Measurements from ENCODE around the gene ZDHHC5.

The ZDHHC5 gene, protein sequence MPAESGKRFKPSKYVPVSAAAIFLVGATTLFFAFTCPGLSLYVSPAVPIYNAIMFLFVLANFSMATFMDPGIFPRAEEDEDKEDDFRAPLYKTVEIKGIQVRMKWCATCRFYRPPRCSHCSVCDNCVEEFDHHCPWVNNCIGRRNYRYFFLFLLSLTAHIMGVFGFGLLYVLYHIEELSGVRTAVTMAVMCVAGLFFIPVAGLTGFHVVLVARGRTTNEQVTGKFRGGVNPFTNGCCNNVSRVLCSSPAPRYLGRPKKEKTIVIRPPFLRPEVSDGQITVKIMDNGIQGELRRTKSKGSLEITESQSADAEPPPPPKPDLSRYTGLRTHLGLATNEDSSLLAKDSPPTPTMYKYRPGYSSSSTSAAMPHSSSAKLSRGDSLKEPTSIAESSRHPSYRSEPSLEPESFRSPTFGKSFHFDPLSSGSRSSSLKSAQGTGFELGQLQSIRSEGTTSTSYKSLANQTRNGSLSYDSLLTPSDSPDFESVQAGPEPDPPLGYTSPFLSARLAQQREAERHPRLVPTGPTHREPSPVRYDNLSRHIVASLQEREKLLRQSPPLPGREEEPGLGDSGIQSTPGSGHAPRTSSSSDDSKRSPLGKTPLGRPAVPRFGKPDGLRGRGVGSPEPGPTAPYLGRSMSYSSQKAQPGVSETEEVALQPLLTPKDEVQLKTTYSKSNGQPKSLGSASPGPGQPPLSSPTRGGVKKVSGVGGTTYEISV

GRCh38 chr11:57667736-57668433, at the start of gene ZDHHC5:
Gene ZDHHC5 (plus strand): TSS chr11:57668114. CDS start chr11:57673091, 4,977 bp downstream.
- DNase-seq, result peak; percentile 99

GRCh38 chr11:57618438-57618837, 49.5 kb upstream of the ZDHHC5 start:
- DNase-seq, result no peak

GRCh38 chr11:57619331-57619730, 48.6 kb upstream of the ZDHHC5 start:
- DNase-seq, result no peak

DNA sequence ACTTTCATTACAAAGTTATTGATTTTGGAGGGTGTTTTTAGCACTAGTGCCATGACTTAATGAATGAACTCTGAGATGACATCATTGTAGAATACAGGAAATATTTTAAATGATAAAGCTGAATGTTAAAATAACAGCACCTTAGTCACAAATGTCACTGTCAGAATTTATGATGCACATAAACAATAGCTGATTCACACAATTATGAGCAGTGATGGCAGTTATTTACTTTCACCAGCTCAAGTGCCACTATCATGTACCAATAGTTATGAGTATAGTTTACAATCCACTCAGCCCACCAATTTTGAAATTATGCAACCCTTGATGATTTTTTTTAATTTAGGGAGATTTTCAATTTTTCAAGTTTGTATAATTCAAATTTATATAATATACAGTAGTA, 47.4 kb upstream of the ZDHHC5 start:
- no peak for DNase-seq

DNA sequence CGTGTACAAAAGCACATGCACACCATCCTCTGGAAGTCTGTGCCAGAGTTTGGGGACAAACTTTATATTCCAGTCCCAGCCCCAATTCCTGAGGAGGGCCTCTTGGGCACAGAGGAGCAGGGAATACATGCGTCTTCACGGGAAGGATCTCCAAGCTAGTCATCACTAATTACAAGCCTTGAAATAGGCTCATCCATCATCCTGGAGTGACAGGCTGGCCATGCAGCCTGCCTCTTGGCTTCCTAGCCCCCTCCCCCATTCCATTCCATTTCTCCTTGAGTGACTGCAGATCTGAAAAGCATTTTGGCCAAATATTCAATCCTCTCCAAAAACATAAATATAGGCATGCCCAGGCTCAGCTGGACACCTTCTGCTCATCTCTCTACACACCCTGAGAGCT, 45.7 kb upstream of the ZDHHC5 start:
- DNase-seq, result no peak

DNA sequence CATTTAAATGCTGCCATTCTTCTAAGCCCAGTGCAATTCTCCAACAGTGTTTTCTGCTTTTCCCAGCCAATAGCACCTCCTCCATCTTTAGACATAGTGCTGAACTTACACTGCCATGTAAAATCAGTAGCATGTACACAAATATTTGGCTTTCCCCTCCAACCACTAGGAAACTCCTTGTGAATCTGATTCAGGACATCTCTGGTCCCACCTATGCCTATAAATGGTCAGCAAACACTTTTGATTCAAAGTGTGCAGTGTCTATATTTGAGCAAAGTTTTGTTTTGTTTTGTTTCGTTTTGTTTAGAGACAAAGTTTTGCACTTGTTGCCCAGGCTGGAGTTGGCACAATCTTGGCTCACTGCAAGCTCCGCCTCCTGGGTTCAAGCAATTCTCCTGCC, 43.0 kb upstream of the ZDHHC5 start:
- no peak for DNase-seq

- DNase-seq, result no peak
Observed at GRCh38 chr11:57626895-57627294, 41.0 kb upstream of the ZDHHC5 start.

GRCh38 chr11:57630171-57630570, 37.7 kb upstream of the ZDHHC5 start:
- DNase-seq, result no peak

DNA sequence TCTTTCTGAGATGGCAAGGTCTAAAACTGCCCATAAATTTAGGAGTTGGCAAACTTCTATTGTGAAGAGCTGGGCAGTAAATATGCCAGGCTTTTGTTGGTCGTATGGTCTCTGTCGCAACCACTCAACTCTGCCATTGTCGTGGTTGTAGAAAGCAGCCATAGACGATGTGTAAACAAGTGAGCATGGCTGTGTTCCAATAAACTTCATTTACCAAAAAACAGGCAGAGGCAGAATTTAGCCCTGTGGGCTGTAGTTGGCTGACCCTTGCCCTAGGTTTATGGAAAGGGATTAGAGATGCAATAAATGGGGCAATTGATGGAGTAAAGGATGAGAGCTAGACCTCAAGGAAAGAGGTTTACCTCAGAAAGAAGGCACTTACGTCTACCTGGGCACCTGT, 35.8 kb upstream of the ZDHHC5 start:
- DNase-seq, result no peak

DNA sequence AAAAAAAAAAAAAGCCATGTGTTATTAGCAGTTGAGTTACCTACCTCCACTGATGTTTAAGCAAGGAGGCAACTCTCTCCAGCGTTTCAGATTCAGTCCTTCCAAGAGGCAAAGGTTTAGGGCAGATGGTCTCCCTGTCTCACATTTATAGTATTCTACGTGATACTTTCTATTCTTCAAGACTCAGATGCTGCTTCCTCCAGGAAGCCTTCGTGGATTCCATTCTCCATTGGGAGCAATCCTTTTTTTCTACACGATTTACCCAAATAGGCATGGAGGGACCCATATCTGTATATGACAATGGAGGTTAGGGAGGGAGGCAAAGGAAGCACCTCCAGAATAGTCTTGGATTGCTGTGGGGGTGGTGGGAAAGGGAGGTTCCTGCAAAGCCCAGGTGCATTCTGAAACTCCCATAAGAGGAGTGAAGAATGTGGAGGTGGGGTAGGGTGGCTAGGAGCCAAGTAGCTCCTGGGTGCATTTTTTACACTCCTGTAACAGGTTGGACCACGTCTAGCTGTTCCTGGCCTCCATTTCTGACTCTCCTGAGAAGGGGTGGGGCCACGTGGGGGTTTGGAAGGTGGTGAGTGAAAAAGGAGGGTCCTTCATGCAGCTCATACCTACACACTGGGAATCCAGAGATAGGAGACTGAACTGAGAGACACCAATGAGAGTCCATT, 34.4 kb upstream of the ZDHHC5 start:
- no peak for DNase-seq

DNA sequence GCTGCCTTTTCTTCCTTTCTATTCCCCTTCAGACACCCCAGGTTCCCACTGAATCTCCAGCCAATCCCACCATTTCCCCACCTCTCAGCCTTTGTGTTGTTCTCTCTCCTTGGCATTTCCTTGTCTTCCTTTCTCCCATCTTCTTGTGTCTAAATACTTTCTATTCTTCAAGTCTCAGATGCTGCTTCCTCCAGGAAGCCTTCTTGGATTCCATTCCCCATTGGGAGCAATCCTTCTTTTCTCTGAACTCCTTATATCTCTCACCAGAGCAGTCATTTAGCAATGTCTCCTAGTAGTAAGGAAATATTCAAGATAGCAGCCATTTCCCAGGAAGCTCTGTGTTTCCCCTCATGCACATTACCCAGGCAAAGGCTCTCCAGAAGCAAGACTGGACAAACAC, 33.6 kb upstream of the ZDHHC5 start:
- DNase-seq, result no peak

DNA sequence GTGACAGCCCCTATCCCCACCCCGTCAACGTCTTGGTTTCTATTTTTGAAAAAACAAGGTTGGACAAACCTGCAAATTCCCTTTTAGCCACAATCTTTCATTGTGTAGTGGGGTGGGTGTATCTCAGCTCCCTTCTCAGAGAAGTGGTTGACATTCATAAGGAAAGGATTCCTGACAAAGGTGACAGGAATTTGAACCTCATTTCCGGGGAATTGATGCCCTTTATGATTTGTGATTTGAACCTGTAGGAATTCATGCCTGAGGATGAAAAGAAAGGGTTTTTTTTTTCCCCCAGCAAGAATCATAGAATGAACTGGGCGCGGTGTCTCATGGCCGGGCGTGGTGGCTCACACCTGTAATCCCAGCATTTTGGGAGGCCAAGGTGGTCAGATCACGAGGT, 32.7 kb upstream of the ZDHHC5 start:
- DNase-seq, result no peak

GRCh38 chr11:57637626-57638004, 30.3 kb upstream of the ZDHHC5 start:
- DNase-seq, result no peak

DNA sequence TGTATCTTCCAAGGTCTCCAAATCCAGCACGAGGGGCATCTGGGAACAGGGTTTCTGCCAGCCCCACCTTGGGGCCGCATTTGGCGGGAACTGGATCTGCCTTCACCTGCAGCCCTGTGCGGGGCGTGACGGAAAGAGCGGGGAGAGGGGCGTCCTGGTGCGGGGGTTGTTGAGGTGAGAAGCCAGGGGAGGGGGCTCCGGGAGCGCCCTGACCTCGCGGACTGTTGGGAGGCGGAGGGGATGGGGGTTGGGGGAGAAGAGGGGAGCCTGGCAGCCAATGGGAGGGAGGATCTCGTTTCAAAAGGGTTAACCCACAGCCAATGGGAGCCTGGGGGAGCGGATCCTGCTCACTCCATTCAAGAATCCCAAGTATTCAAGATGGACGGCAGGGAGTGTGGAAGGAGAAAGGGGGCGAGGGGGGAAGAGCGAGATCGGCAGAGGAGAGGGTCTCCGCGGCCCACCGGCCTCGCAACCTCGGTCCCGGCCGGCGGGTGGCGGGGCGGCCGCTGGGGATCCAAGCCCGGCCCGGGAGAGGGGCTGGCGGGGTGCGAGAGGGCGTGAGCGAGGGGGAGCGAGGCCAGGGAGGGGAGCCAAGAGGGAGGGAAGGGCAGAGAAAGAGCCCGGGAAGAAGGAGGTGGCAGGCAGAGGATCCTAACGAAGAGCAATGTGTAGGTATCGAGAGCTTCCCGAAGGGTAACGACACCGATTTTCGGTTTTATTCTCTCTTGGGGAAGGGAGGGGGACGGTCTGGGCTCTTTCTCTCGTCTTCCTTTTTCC, 29.7 kb upstream of the ZDHHC5 start:
- no peak for DNase-seq

- no peak for DNase-seq
Observed at GRCh38 chr11:57638811-57639320, 29.0 kb upstream of the ZDHHC5 start.

GRCh38 chr11:57639321-57640067, 28.4 kb upstream of the ZDHHC5 start:
- no peak for DNase-seq

DNA sequence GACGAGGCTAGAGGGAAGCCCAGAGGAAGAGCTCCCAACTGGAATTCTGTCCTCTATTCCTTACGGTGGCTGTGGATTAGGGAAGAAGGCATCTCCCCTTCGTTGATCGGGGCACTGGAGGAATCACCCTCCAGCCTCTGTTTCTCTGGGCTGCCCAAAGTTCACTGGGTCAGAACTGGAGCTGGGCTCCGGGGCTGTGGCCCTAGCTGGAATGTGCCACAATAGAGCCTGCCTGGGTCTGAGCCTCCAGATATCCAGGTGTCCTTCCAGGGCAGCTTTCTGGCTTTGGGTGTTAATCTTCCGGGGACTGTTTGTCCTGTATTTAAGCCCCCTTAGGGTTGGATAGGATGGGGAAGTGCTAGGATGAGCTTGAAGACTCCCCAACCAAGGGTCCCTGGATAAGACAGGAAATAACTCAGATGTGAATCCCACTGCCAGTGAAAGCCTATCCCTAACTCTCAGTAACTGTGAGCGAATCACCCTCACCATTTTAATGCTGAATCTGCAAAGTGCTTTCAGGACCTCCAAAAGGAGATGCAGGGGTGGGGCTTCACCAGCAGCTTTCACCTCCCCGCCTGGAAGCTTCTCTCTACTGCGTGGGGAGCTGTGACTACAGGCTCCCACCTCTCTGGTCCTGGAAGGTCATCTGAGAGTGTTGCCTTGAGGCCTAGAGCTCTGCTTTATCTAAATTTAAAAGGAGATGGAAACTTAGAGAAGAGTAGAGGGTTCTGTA, 27.7 kb upstream of the ZDHHC5 start:
- DNase-seq, result no peak

DNA sequence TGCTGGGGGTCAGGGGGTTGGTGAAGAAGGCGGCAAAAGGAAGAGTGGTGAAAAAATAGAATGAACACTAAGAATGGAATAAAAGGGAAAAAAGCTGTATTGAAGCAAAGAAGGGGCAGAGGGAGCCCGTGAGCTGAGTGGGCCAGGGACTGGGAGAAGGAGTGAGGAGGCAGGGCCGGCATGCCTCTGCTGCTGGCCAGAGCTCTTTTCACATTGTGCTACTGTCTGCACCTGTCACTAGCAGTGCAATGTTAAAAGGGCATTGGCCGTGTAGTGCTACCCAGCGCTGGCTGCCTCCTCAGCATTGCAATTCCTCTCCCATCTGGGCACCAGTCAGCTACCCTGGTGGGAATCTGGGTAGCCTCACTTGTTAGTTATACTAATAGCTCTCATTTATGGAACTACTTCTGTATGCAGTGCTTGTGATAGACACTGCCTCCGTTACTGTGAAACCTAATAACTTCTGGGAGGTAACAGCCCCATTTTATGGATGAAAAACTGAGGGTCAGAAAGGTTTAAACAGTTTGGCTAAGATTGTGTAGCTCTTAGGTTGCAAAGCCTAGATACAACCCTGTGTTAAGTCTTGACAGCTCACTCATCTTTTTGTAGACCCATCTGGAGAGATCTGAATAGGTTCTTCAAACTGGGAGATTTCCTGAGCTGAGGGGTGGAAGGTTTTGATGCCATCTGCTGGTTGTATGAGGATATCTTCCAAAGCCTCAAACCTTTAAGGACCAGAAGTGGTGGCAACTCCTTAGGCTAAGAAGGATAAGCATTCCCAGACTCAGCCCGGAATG, 26.7 kb upstream of the ZDHHC5 start:
- no peak for DNase-seq

- DNase-seq, result no peak
Observed at GRCh38 chr11:57643802-57644201, 24.1 kb upstream of the ZDHHC5 start.
